ENCODE results near the gene ELAVL4.
"Not testable (repeated sequence)": the region's sequence is repeated elsewhere in the genome, so short reads cannot be mapped to it uniquely, and the experiment has no call there.

The ELAVL4 gene

DNA sequence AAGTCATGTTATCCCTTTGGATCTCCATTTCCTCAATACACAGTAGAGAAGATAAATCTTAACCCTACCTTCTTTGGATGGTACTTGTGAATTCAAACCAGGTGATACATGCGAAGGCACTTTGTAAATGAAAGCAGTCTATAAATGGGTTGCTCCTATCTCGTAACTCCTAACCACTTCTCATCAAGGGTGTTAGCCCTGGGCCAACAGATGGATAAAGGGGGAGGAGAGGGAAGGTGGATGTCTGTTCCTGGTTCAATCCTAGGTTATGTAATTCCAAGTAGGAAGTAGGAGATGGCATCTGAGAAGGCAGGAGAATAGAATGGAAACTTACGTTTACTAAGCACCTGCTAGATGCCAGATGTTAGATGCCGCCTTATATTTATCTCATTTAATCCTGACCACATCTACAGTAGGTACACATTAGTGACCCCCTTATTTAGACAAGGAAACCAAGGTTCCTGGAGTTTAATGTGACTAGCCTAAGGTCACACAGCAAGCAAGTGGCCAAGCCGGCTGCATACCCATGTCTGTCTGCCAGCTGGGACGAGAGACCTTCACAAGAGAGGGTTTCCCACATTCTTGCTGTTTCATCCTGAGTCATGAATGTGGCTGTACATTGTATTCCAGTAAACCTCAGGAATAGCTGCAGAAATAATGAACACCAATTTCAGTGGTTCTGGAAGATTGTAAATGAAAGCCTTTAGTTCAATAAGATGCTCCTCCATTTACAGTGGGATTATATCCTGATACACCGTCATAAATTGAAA lies 47.7 kb downstream of the ELAVL4 start:
- no peak for DNase-seq (ENCODE audit: low read depth)
- TF ChIP-seq, protein P1, sequence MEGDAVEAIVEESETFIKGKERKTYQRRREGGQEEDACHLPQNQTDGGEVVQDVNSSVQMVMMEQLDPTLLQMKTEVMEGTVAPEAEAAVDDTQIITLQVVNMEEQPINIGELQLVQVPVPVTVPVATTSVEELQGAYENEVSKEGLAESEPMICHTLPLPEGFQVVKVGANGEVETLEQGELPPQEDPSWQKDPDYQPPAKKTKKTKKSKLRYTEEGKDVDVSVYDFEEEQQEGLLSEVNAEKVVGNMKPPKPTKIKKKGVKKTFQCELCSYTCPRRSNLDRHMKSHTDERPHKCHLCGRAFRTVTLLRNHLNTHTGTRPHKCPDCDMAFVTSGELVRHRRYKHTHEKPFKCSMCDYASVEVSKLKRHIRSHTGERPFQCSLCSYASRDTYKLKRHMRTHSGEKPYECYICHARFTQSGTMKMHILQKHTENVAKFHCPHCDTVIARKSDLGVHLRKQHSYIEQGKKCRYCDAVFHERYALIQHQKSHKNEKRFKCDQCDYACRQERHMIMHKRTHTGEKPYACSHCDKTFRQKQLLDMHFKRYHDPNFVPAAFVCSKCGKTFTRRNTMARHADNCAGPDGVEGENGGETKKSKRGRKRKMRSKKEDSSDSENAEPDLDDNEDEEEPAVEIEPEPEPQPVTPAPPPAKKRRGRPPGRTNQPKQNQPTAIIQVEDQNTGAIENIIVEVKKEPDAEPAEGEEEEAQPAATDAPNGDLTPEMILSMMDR (conservative IDR thresholded peaks at IDR 0.05; ENCODE audit: low read depth, low read length): no peak
- H3K4me3 ChIP-seq (ENCODE audit: low read depth, low read length): no peak overlapping the region

DNA sequence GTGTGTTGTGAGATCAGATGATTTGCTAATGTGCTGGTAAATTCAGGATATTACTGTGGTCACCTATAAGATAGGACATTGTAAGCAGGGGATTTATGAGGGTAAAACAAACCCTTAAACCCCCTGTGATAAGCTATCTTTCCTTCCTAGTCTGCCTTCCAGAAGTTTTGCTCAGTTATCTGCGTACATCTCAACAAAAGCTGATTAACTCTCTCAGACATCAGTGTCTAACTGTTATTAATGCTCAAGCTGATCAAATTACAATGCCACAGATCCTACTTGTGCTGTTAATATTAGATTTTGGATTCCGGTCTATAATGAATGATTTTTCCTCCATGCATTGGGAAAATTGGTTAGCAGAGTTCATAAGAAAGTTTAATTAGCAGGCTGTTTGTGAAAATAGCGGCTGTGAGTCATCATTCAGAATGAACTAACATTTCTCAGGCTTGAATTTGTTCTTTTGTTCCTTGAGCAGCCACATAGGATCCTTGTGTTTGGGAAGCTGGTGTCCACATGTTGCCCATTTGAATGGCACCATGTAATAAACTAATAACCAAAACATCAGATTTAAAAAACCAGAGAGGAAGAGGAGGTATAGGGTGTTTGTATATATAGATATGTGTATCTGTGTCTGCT lies 48.7 kb downstream of the ELAVL4 start:
- TF ChIP-seq, protein P1 (conservative IDR thresholded peaks at IDR 0.05; ENCODE audit: low read depth, low read length): no peak
- no peak for DNase-seq (ENCODE audit: low read depth)

DNA sequence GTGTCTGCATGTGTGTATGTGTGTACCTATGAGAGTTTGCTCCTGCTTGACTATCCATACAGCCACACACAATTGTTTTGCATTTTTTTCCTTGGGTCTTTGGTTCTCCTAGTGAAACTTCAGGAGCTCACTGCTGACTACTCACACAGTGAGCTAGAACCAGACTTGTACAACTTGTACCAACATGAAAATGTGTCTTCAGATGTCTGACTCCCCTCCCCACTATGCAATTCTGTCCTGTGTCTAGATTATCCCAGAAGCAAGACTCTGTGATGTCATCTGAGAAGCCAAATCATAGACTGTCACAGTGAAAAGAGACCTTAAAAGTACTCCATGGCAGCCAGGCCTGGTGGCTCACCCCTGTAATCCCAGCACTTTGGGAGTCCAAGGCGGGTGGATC lies 49.7 kb downstream of the ELAVL4 start:
- H3K4me3 ChIP-seq (ENCODE audit: low read depth, low read length): no peak overlapping the region
- no peak for DNase-seq (ENCODE audit: low read depth)
- TF ChIP-seq, protein P1 (conservative IDR thresholded peaks at IDR 0.05; ENCODE audit: low read depth, low read length): no peak

More for the DNA sequence above, 48.7 kb downstream of the ELAVL4 start:
- no peak overlapping the region for H3K4me3 ChIP-seq (ENCODE audit: low read depth, low read length)

DNA sequence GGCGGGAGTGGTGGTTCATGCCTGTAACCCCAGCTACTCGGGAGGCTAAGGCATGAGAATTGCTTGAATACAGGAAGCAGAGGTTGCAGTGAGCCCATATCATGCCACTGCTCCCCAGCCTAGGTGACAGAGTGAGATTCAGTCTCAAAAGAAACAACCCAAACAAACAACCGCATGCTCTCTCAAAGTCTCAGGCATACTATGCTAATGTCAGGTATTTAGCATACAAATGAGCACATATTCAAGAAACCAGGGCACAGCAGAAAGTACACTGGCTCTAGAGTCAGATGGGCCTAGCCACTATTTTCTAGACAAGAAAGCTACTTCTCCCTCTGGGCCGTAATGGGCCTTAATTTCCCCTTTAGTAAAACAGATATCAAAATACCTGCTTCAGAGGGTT lies 55.0 kb downstream of the ELAVL4 start:
- H3K4me3 ChIP-seq (ENCODE audit: low read depth, low read length): no peak overlapping the region
- TF ChIP-seq, protein P1 (conservative IDR thresholded peaks at IDR 0.05; ENCODE audit: low read depth, low read length): no peak
- no peak for DNase-seq (ENCODE audit: low read depth)

DNA sequence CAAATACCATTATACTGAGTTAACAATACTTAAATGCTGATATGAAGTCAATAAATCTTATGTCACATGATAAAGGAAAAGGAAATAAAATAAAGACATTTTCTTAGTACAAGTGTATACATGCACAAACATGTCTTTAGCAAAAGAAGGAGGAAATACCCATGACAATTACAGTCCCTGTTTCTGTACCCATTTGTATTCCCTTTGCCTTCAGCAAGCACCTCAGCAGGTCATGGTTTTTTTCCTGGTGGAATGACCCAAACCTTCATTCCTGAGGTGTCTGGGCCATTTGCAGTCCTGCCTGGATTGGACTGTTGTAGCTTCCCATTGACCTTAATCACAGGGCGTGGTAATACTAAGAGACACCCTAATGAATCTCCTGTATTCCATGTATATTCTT lies 57.6 kb downstream of the ELAVL4 start:
- DNase-seq (ENCODE audit: low read depth); H3K4me3 ChIP-seq (ENCODE audit: low read depth, low read length): not testable (repeated sequence)

DNA sequence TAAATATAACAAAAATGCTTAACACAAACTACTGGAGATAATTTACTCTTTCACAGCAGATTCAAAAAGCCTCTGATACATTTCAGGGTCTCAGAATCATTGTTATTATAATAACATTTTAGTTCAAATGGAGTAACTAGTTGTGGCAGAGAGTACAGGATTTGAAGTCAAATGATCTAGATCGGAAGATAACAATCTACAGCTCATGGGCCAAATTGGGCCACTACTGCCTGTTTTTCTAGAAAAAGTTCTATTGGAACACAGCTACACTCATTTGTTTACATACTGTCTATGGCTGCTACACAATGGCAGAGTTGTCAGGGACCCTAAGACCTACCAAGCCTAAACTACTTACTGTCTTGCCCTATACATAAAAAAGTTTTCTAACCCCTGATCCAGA lies 63.6 kb downstream of the ELAVL4 start:
- no peak for DNase-seq (ENCODE audit: low read depth)
- H3K4me3 ChIP-seq (ENCODE audit: low read depth, low read length): no peak overlapping the region
- TF ChIP-seq, protein P1 (conservative IDR thresholded peaks at IDR 0.05; ENCODE audit: low read depth, low read length): no peak

DNA sequence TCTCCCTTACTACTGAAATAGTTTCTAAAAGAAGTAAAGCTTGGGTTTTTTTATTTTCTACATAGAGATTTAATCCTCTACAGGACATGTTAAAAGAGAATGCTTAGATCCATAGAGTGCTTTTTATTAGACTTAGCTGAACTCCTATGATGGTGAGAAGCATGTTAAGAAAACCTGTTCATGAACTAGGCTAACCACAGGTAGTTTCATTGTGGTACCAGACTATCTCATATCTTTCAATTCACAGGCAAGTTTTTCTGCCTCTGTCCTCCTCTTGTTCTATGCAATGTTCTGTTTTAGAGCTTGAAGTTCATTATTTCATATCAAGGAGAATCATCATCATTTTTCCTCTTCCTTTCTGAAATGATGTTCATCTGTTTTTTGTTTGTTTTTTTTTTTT lies 65.4 kb downstream of the ELAVL4 start:
- TF ChIP-seq, protein P1 (conservative IDR thresholded peaks at IDR 0.05; ENCODE audit: low read depth, low read length): no peak
- no peak for DNase-seq (ENCODE audit: low read depth)
- no peak overlapping the region for H3K4me3 ChIP-seq (ENCODE audit: low read depth, low read length)
